GM19455 (cell line): ENCODE results near the gene SIRPA.

Experiments used
- ATAC-seq: cut with Tn5 transposase; IDR thresholded peaks from one replicate; pipeline ENCODE4 v1.9.1; 2021; ENCODE audit not compliant: unreplicated experiment

Gene SIRPA

GRCh38 chr20:1947535-1947846 lies 52.3 kb downstream of the SIRPA start:
- ATAC-seq, result no peak

- no peak for ATAC-seq
These were observed 54.3 kb downstream of the SIRPA start for GRCh38 chr20:1949347-1950100.

- ATAC-seq, result no peak
These were observed 55.6 kb downstream of the SIRPA start for GRCh38 chr20:1950836-1951235.

GRCh38 chr20:1951436-1952115 lies 56.4 kb downstream of the SIRPA start:
- ATAC-seq, result no peak

DNA sequence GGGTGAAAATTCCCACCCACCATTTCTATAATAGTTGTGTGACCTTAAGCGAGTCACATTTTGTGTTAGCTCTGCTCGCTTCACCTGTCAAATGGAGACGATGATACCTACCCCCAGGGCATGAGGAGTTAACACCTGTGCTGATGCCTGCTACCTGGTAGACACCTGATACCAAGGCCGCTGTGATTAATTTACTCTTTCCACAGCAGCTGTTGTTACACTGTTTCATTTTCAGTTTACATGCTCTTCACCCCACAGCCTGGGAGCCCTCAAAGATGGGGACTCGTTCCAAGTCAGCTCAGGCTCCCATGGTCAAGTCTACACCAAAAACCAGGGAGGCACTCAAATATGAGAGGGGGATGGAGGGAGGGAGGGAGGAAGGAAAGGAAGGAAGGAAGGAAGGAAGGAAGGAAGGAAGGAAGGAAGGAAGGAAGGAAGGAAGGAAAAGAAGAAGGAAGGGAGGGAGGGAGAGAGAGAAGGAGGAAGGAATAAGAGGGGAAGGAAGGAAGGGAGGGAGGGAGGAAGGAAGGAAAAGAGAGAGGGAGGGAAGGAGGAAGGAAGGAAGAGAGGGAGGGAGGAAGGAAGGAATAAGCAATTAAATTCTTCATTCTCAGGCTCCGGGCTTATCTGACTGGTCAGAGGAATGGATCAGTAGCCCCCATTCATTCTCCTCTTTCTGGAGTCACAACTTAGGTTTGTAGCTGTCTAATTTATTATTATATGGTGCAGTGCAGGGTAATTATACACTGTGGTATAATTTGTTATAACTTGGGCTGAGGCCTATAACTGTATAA lies 57.7 kb downstream of the SIRPA start:
- peak; percentile 53 for ATAC-seq

DNA sequence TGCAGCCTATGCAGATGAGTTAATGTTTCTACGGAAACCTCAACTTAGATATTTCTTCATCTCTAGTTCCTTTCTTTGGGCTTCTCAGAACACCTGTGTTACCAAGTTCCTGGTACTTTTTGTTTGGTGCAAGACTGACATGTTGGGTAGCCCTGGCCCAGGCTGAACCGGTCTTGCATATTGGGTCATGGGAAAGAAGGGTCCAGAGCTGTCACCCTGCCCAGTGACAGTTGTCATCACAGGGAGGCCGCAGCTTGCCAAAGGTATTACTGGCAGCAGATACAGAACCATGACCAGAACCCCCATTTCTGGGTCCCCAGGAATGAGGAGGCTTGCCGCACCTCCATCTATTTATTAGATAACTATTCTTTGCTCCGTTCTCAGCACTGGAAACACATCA lies 58.4 kb downstream of the SIRPA start:
- ATAC-seq, result no peak

DNA sequence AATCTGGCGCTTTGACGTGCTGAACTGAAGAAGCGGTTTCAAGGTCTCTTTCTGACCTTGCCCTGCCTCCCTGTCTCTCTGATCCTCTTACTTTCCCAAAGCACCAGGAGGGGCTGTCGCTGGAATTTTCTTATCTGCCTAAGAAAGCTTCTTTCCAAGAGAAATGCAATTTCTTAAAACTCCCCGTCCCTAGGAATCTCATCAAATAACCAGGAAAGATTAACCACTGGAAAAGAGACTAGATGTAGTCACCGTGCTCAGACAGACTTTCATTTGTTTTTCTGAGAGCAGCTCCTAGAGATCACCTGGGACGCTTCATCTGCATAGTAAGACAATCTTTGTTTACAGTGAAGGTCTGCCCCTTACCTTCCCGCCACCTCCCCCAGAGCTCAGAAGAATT lies 60.0 kb downstream of the SIRPA start:
- ATAC-seq, result no peak

DNA sequence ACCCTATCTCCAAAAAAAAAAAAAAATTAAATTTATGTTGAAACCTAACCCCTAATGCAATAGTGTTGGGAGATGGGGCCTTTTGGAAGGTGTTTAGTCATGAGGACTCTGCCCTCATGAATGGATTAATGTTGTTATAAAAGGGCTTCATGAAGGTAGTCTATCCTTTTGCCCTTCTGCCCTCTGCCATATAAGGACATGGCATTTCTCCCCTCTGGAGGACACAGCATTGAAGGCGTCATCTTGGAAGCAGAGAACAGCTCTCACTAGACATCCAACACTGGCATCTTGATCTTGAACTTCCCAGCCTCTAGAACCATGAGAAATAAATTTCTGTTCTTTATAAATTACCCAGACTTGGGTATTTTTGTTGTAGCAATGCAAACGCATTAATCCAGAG lies 63.2 kb downstream of the SIRPA start:
- no peak for ATAC-seq

DNA sequence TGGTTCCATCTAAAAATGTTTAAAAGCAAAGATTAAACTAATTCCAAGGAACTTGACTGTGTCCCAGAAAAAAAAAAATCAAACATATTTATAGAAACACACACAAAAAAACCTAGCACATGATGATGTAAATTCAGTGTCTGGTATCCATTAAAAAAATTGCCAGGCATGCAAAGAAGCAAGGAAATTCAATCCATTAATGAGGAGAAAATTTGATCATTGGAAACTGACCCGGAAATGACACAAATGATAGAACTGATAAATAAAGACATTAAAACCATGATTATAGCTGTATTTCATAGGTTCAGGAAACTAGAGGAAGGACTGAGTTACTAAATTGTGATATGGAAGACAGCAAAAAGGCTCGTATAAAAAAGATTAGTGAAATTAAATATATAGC lies 63.9 kb downstream of the SIRPA start:
- ATAC-seq, result no peak

DNA sequence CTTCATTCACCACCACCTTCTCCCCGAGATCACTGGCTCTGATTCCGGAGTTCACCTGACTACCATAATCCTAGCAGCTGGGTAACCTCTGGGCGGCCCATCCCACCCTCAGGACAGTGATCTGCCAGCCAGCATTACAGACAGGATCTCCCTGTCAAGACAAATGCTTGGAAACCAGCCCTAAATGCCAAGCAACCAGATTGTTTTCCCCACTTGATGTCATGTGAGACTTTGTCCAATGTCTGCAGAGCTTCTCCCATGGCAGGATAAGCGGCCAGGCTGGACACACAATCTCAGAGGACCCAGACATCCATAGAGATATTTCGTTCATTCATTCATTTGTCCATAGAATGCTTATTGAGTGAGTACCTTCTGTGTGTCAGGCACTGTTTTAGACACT lies 66.2 kb downstream of the SIRPA start:
- ATAC-seq, result no peak

DNA sequence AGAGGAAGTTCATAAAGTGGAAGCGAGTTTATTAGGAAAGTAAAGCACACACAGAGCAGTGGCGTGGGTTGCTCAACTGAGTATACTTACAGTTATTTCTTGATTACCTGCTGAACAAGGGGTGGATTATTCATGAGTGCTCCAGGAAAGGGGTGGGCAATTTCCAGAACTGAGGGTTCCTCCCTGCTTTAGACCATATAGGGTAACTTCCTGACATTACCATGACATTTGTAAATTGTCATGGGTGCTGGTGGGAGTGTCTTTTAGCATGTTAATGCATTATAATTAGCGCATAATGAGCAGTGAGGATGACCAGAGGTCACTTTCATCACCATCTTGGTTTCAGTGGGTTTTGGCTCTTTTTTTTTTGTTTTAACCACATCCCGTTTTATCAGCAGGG lies 68.9 kb downstream of the SIRPA start:
- no peak for ATAC-seq

DNA sequence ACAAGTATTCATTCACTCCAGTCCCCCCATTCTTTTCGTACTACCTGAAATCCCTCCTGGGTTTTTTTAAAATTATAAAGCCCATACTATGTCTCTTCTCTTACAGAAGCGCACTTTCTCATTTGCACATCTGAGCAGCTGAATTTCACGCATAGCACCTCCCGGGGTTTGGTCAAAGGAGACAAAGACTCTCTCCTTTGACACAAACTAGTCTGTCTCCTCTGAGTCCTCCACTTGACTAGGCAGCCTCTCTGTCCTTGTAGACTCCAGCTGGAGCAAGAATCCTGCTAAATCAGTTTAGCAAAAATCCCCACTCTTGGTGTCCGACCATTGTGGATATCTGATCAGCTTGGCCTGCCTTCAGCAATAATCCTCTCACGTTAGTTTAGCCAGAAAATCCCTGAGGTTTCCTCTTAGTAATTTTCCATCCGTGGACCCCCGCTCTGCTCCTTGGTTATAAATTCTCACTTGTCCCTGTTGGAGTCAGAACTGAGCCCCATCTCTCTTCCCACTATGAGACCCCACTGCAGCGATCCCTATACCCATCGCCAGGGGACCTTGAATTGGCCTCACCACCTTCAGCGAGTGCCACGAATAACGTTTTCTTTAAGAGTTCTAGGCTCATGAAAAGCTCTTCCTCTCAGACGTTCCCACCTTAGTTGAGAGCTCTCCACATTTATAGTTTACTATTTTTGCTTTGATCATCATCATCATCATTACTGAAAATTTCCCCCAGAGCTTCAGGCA lies 69.6 kb downstream of the SIRPA start:
- no peak for ATAC-seq

- no peak for ATAC-seq
These were observed 70.5 kb downstream of the SIRPA start for GRCh38 chr20:1965520-1966351.

- ATAC-seq, result no peak
These were observed 73.8 kb downstream of the SIRPA start for GRCh38 chr20:1968964-1969363.

DNA sequence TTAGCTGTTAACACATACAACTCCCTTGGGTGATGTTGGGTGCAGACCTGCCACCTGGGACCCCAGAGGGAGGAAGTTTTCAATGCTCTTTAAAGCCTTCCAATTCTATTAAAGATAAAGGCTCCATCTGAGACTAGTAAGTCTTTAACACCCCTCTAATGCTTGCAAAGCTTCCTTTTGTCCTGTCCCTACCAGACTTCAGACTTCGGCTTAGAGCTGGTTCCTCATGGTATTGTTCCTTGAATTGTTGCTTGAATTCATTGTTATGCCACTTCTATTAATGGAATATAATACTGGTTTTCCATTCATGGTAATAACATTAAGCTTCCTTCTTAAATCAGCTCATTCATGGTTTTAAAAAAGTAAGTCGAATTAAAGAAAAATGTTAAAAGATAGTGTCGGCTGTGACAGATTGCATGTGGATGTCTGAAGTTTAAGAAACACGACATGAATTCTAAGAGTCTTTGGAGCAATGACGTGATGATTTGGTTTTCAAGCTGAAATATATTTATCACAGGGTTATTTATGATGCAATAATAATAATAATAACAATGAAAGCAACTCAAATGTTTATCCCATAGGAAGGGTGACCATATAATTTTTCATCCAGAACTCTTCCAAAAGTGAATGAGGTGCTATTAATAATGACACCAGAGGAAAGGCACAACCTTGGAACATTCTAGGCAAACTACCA lies 76.8 kb downstream of the SIRPA start:
- no peak for ATAC-seq

GRCh38 chr20:1973601-1974440 lies 78.6 kb downstream of the SIRPA start:
- no peak for ATAC-seq

GRCh38 chr20:1975291-1975690 lies 80.1 kb downstream of the SIRPA start:
- no peak for ATAC-seq

GRCh38 chr20:1979106-1979778 lies 84.0 kb downstream of the SIRPA start:
- ATAC-seq, result no peak
